HG03175 (cell line): Measurements from ENCODE around the gene MSMO1.

ENCODE experiments used
- ATAC-seq: cut with Tn5 transposase; IDR thresholded peaks from one replicate; pipeline ENCODE4 v1.9.1; 2021; ENCODE audit warnings: mild to moderate bottlenecking, moderate library complexity; ENCODE audit not compliant: unreplicated experiment

Gene MSMO1

DNA sequence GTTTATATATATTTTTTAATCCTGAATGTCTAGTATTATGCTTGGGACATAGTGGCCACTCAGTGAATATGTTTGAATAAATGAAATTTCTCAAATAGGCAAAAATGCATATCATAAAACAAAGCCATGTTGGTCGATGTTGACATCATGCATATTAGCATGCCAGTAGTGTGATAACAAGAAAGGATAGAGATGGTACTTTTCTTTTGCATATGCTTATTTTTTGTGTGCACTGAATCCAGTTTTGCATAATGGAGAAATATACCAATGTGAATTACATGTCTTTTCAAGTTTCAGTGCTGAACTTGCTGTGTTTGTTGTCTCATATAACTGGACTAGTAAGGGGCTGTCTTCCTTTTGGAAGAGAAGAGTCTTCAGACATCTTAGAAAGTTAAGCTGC is 58.9 kb downstream of the MSMO1 start:
- no peak for ATAC-seq

DNA sequence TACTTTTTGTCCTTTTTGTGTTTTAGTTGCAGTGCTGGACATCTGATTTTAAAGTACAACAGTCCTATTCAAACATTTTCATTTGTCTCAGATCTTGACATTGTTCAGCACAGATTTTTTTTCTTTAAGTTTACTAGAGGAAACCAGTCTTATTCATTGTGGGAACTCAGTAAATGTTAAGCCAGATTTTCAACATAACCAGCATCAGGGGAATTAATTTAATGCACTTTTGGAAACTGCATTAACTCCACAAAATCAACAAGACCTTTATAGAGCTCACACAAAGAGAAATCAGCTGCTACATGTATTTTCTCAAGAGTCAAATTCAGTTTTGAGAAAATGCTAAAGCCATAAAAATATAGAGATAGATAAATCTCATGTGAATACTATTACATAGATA is 61.3 kb downstream of the MSMO1 start:
- ATAC-seq = no peak
